22Rv1 (cell line): ENCODE measurements around the gene FGFR2.

ENCODE experiments used
- CTCF ChIP-seq: fragments of 450-650 bp; IDR thresholded peaks from 2 replicates; pipeline ENCODE4 v1.5.1; 2017; ENCODE audit warnings: mild to moderate bottlenecking
- ZFX ChIP-seq: fragments of 450-650 bp; IDR thresholded peaks from 2 replicates; pipeline ENCODE4 v1.6.1; 2017; ENCODE audit warnings: antibody characterized with exemption, borderline replicate concordance

DNA sequence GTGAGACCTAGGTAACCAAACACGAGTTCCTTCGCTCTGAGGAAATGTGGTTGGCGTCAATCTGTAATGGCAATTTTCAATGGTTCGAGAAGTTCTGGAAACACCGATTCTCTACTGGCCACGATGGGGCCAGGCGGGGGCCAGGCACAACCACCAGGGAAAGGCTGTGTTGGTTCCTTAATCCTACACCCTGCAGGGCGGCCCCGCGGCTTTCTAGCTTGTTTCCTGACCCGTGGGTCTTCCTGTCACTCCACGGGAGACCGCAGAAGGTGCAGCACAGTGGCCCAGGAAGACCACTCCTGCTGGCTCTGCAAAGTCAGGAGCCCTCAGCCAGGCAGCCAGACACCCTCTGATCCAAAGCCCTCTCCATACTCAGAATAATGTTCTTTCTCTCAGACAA, 113.4 kb downstream of the FGFR2 start:
- TF ChIP-seq CTCF (no peak), ZFX (no peak)
